HEK293 (cell line): ENCODE measurements around the gene ARHGAP42.

Experiments used
- TCF7L2 ChIP-seq: IDR thresholded peaks from 2 replicates; pipeline ENCODE4 v1.6.1; 2011; ENCODE audit warnings: low read depth, mild to moderate bottlenecking, inconsistent platforms, low read length, moderate library complexity, borderline replicate concordance
- ZNF138 ChIP-seq: fragments of 450-650 bp; formaldehyde crosslinking; IDR thresholded peaks from 2 replicates; pipeline ENCODE4 v1.5.1; 2016; ENCODE audit warnings: missing biosample characterization, missing genetic modification characterization, borderline replicate concordance
- ZNF274 ChIP-seq, 2 experiments: fragments of 200-500 bp in 1 of 2; fragments of 450-650 bp in 1 of 2; sonication (Bioruptor generic) in 1 of 2; formaldehyde crosslinking in 1 of 2; IDR thresholded peaks; 2 replicates each; pipeline versions ENCODE4 v1.5.1 to v1.6.1; 2014 to 2016; ENCODE audit warnings: borderline replicate concordance in 1 of 2, inconsistent platforms in 1 of 2, low read length in 1 of 2, missing biosample characterization in 1 of 2, missing genetic modification characterization in 1 of 2

GRCh38 chr11:100800202-100800601, 113.1 kb downstream of the ARHGAP42 start:
- TF ChIP-seq ZNF274 (IDR thresholded peaks at IDR 0.05; ENCODE audit: low read length) (no peak), ZNF274 (tag by site-specific recombination; IDR thresholded peaks at IDR 0.05; ENCODE audit: borderline replicate concordance) (no peak), ZNF138 (tag by site-specific recombination) (no peak), TCF7L2 (no peak)
